Measurements from ENCODE around the gene C16orf86. TPM values are rescaled to one million over a fixed set of nuclear protein-coding genes. Genes with fewer than 3 reads are reported as not detected.

The C16orf86 gene
- polyA plus RNA-seq, 3 donors = 4.1 to 11.3 (median 4.6) TPM

DNA sequence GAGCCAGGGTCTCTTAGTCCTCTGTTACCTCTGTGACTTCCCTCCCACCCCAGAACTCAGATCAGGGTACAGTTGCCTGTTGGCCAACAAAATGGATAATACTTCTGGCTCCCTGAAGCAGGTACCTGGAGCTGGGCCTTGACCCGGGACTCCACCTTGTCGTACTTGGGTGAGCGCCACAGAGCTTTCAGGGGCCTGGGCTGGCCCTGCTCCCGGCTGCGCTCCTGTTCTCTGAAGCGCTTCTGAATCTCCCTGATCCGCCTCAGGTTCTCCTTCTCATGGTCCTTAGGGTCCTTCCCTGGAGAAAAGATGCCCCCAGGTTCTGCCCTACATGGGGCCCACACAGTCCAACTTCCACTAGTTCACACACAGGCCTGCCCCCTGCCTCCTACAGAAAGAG, 1.7 kb upstream of the C16orf86 start:
- no peak for DNase-seq
- no peak overlapping the region for H2AFZ ChIP-seq (ENCODE audit: insufficient read depth, low read depth, low read length, poor library complexity, severe bottlenecking)
- 97% methylated on average over 7 of the region's 7 CpGs for WGBS (ENCODE audit: insufficient coverage)
- H3K9me3 Mint-ChIP-seq = peaks cover 0 to 2% (median 0%) of the 10 kb centered on the region in 7 donors
- no peak overlapping the region for H3K4me3 Mint-ChIP-seq
- H3K4me1 ChIP-seq (ENCODE audit: control insufficient read depth in 1 of 2, insufficient read depth in 2 of 2, low read length in 2 of 2) = peaks cover 40 to 52% of the 10 kb centered on the region in 2 donors
- H3K9ac ChIP-seq (ENCODE audit: insufficient read depth, low read length, poor library complexity, severe bottlenecking) = no peak overlapping the region
- no peak overlapping the region for H3K4me2 ChIP-seq (replicated peaks; ENCODE audit: extremely low read depth, low read length, poor library complexity, severe bottlenecking)
- H4K20me1 ChIP-seq (ENCODE audit: insufficient read depth, low read length) = no peaks in the 10 kb centered on the region
- peaks cover 8 to 9% of the 10 kb centered on the region in 2 donors for H3K36me3 Mint-ChIP-seq
- H3K27ac Mint-ChIP-seq = peak overlapping the region in 2 of 7 donors; percentile 37 to 79
- intact Hi-C loops (cut with micrococcal nuclease) = loop anchor here (5.0 to 10.0 kb wide), 8 partner anchors 52 to 420 kb away; partner anchors contain the start of genes CENPT (in 1 of the 2), CTCF (in 1 of the 2), GFOD2 (in 1 of the 2) and NFATC3 (in 1 of the 2)
- H3K79me2 ChIP-seq (ENCODE audit: insufficient read depth, low read length) = no peaks in the 10 kb centered on the region
- no peaks in the 10 kb centered on the region for H3K36me3 ChIP-seq (replicated peaks in 1 of 2; ENCODE audit: control insufficient read depth in 1 of 2, insufficient read depth in 2 of 2, low read length in 2 of 2)
- no peaks in the 10 kb centered on the region for H3K9me3 ChIP-seq (replicated peaks in 1 of 2; ENCODE audit: control insufficient read depth in 1 of 2, insufficient read depth in 1 of 2, low read length in 2 of 2)
- no peak overlapping the region for H3K4me3 ChIP-seq (replicated peaks in 1 of 3; ENCODE audit: low read depth in 2 of 3, low read length in 3 of 3)
- H3K27me3 ChIP-seq (ENCODE audit: control insufficient read depth in 2 of 2, insufficient read depth in 2 of 2, low read length in 2 of 2) = peaks cover 0 to 5% of the 10 kb centered on the region in 2 donors
- peaks cover 38% of the 10 kb centered on the region for H3K4me1 Mint-ChIP-seq
- H3K27me3 Mint-ChIP-seq (ENCODE audit: low read depth in 3 of 3) = peaks cover 8 to 11% (median 10%) of the 10 kb centered on the region in 3 donors
- H3K27ac ChIP-seq (ENCODE audit: low read depth in 1 of 2, low read length in 2 of 2) = no peak overlapping the region
- TF ChIP-seq, protein P1, sequence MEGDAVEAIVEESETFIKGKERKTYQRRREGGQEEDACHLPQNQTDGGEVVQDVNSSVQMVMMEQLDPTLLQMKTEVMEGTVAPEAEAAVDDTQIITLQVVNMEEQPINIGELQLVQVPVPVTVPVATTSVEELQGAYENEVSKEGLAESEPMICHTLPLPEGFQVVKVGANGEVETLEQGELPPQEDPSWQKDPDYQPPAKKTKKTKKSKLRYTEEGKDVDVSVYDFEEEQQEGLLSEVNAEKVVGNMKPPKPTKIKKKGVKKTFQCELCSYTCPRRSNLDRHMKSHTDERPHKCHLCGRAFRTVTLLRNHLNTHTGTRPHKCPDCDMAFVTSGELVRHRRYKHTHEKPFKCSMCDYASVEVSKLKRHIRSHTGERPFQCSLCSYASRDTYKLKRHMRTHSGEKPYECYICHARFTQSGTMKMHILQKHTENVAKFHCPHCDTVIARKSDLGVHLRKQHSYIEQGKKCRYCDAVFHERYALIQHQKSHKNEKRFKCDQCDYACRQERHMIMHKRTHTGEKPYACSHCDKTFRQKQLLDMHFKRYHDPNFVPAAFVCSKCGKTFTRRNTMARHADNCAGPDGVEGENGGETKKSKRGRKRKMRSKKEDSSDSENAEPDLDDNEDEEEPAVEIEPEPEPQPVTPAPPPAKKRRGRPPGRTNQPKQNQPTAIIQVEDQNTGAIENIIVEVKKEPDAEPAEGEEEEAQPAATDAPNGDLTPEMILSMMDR (IDR thresholded peaks at IDR 0.05) = no peak

DNA sequence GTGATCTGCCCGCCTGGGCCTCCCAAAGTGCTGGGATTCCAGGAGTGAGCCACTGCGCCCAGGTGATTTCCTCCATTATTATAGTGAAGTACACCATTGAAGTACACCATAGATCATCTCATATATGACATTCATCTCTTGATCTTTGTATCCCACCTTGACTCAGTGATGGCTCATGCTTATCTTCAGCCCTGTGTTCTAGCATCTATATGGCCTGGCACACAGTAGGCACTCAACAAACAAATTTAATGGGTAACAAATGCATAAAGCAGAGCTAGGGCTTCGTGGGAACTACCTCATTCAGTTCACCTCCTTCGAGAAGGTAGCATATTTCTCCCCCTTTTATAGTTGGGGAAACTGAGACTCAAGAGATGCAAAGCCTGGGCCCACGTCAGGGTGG, 1.0 kb upstream of the C16orf86 start:
- 40% methylated on average over 2 of the region's 5 CpGs for WGBS (ENCODE audit: insufficient coverage)
- Mint-ChIP-seq H3K4me1 (peaks cover 38% of the 10 kb centered on the region), H3K4me3 (peak overlapping the region; percentile 71 to 76), H3K27ac (peak overlapping the region in 2 of 7 donors; percentile 30 to 62), H3K9me3 (peaks cover 0 to 2% (median 0%) of the 10 kb centered on the region in 7 donors), H3K36me3 (peaks cover 8 to 9% of the 10 kb centered on the region in 2 donors), H3K27me3 (ENCODE audit: low read depth in 3 of 3) (peaks cover 8 to 11% (median 10%) of the 10 kb centered on the region in 3 donors)
- peak overlapping the region in 1 of 3 experiments; percentile 96 for H3K4me3 ChIP-seq (replicated peaks in 1 of 3; ENCODE audit: low read depth in 2 of 3, low read length in 3 of 3)
- H3K27ac ChIP-seq (ENCODE audit: low read depth in 1 of 2, low read length in 2 of 2) = no peak overlapping the region
- H3K27me3 ChIP-seq (ENCODE audit: control insufficient read depth in 2 of 2, insufficient read depth in 2 of 2, low read length in 2 of 2) = peaks cover 0 to 5% of the 10 kb centered on the region in 2 donors
- no peaks in the 10 kb centered on the region for H3K79me2 ChIP-seq (ENCODE audit: insufficient read depth, low read length)
- TF ChIP-seq, protein P1 (IDR thresholded peaks at IDR 0.05) = no peak
- H3K9ac ChIP-seq (ENCODE audit: insufficient read depth, low read length, poor library complexity, severe bottlenecking) = no peak overlapping the region
- DNase-seq = no peak
- H3K4me1 ChIP-seq (ENCODE audit: control insufficient read depth in 1 of 2, insufficient read depth in 2 of 2, low read length in 2 of 2) = peaks cover 40 to 51% of the 10 kb centered on the region in 2 donors
- no peaks in the 10 kb centered on the region for H3K9me3 ChIP-seq (replicated peaks in 1 of 2; ENCODE audit: control insufficient read depth in 1 of 2, insufficient read depth in 1 of 2, low read length in 2 of 2)
- H2AFZ ChIP-seq (ENCODE audit: insufficient read depth, low read depth, low read length, poor library complexity, severe bottlenecking) = no peak overlapping the region
- intact Hi-C loops (cut with micrococcal nuclease) = loop anchor here (5.0 to 10.0 kb wide), 8 partner anchors 52 to 419 kb away; partner anchors contain the start of genes CENPT (in 1 of the 2), CTCF (in 1 of the 2), GFOD2 (in 1 of the 2) and NFATC3 (in 1 of the 2)
- H3K36me3 ChIP-seq (replicated peaks in 1 of 2; ENCODE audit: control insufficient read depth in 1 of 2, insufficient read depth in 2 of 2, low read length in 2 of 2) = no peaks in the 10 kb centered on the region
- no peaks in the 10 kb centered on the region for H4K20me1 ChIP-seq (ENCODE audit: insufficient read depth, low read length)
- peak overlapping the region; percentile 98 for H3K4me2 ChIP-seq (replicated peaks; ENCODE audit: extremely low read depth, low read length, poor library complexity, severe bottlenecking)

All from CD14-positive monocyte (primary cell).